ENCODE data around the gene IFIT1B. TPM values are rescaled to one million over a fixed set of nuclear protein-coding genes. Genes with fewer than 3 reads are reported as not detected.
"Not testable (repeated sequence)": the region's sequence is repeated elsewhere in the genome, so short reads cannot be mapped to it uniquely, and the experiment has no call there.

IFIT1B gene
- total RNA-seq, 2 donors from 2014 or later = 0.14 to 1.1 TPM

- no peak for DNase-seq (ENCODE audit: low spot score)
- intact Hi-C loops (cut with DNase I) = loop anchor here in 1 of 2 donors (5.0 kb wide), 1 partner anchor 112 kb away; no protein-coding TSS in a partner anchor
These were observed 8.4 kb upstream of the IFIT1B start for GRCh38 chr10:89369156-89370105.

- DNase-seq (ENCODE audit: low spot score) = no peak
- intact Hi-C loops (cut with DNase I) = loop anchor here in 1 of 2 donors (5.0 kb wide), 1 partner anchor 114 kb away; no protein-coding TSS in a partner anchor
These were observed 6.8 kb upstream of the IFIT1B start for GRCh38 chr10:89371079-89371478.

GRCh38 chr10:89371987-89372386 is 5.9 kb upstream of the IFIT1B start:
- no peak for DNase-seq (ENCODE audit: low spot score)
- intact Hi-C loops (cut with DNase I) = loop anchor here in 1 of 2 donors (5.0 kb wide), 1 partner anchor 115 kb away; no protein-coding TSS in a partner anchor

GRCh38 chr10:89373916-89374711 is 3.7 kb upstream of the IFIT1B start:
- intact Hi-C loops (cut with DNase I) = loop anchor here in 1 of 2 donors (5.0 kb wide), 1 partner anchor 117 kb away; no protein-coding TSS in a partner anchor
- DNase-seq (ENCODE audit: low spot score) = peak; percentile 86

- intact Hi-C loops (cut with DNase I) = loop anchor here in 1 of 2 donors (5.0 kb wide), 1 partner anchor 117 kb away; no protein-coding TSS in a partner anchor
- no peak for DNase-seq (ENCODE audit: low spot score)
These were observed 3.1 kb upstream of the IFIT1B start for GRCh38 chr10:89374713-89375141.

GRCh38 chr10:89379103-89379502 is 1.2 kb downstream of the IFIT1B start:
- intact Hi-C loops (cut with DNase I) = no loop called here
- DNase-seq (ENCODE audit: low spot score) = no peak

- intact Hi-C loops (cut with DNase I) = no loop called here
- no peak for DNase-seq (ENCODE audit: low spot score)
These were observed 4.9 kb downstream of the IFIT1B start for GRCh38 chr10:89382757-89383156.

GRCh38 chr10:89384474-89385340 is 6.9 kb downstream of the IFIT1B start:
- intact Hi-C loops (cut with DNase I) = no loop called here
- DNase-seq (ENCODE audit: low spot score) = no peak

GRCh38 chr10:89388806-89389205 is 10.9 kb downstream of the IFIT1B start:
- DNase-seq (ENCODE audit: low spot score) = no peak

GRCh38 chr10:89389254-89389653 is 11.4 kb downstream of the IFIT1B start:
- intact Hi-C loops (cut with DNase I) = no loop called here
- no peak for DNase-seq (ENCODE audit: low spot score)

More at GRCh38 chr10:89388806-89389205, 10.9 kb downstream of the IFIT1B start:
- intact Hi-C loops (cut with DNase I) = no loop called here

GRCh38 chr10:89390476-89391225 is 12.8 kb downstream of the IFIT1B start:
- intact Hi-C loops (cut with DNase I) = no loop called here
- DNase-seq (ENCODE audit: low spot score) = no peak

- DNase-seq (ENCODE audit: low spot score); intact Hi-C loops (cut with DNase I): not testable (repeated sequence)
These were observed 13.3 kb downstream of the IFIT1B start for GRCh38 chr10:89391226-89391576.

- intact Hi-C loops (cut with DNase I) = no loop called here
- no peak for DNase-seq (ENCODE audit: low spot score)
These were observed 14.3 kb downstream of the IFIT1B start, which contains the start of gene IFIT1 for GRCh38 chr10:89391907-89392756. IFIT1 (plus strand) TSS chr10:89392623; CDS start chr10:89392713, 90 bp downstream.

GRCh38 chr10:89392974-89393373 is 15.1 kb downstream of the IFIT1B start:
- intact Hi-C loops (cut with DNase I) = no loop called here

GRCh38 chr10:89393898-89394297 is 16.0 kb downstream of the IFIT1B start:
- no peak for DNase-seq (ENCODE audit: low spot score)
- intact Hi-C loops (cut with DNase I) = no loop called here

More at GRCh38 chr10:89392974-89393373, 15.1 kb downstream of the IFIT1B start:
- DNase-seq (ENCODE audit: low spot score) = no peak

- intact Hi-C loops (cut with DNase I) = no loop called here
- DNase-seq (ENCODE audit: low spot score) = no peak
These were observed 17.3 kb downstream of the IFIT1B start for GRCh38 chr10:89395141-89395540.

Measured in posterior vena cava (tissue), 2 donors.